ENCODE measurements around the gene FGFR2.

- no peak for TF ChIP-seq CTCF (IDR thresholded peaks at IDR 0.05; ENCODE audit: insufficient read depth, low read depth, low read length)
- no peak for TF ChIP-seq EZH2 (IDR thresholded peaks at IDR 0.05; ENCODE audit: insufficient read depth, low read length)
These were observed 131.8 kb downstream of the FGFR2 start for GRCh38 chr10:121466424-121466823.

Data from astrocyte (in vitro differentiated cells and primary cell).